GM21529 (cell line): ENCODE results near the gene TLR10.

Experiments used
- ATAC-seq: cut with Tn5 transposase; IDR thresholded peaks from one replicate; pipeline ENCODE4 v1.9.1; 2021; ENCODE audit not compliant: unreplicated experiment

The TLR10 gene

GRCh38 chr4:38734911-38735310 lies 47.9 kb downstream of the TLR10 start:
- no peak for ATAC-seq

GRCh38 chr4:38734446-38734845 lies 48.3 kb downstream of the TLR10 start:
- ATAC-seq = no peak

- ATAC-seq = no peak
These were observed 49.1 kb downstream of the TLR10 start for GRCh38 chr4:38733663-38734062.

- peak; percentile 89 for ATAC-seq
These were observed 51.8 kb downstream of the TLR10 start for GRCh38 chr4:38730830-38731646.

GRCh38 chr4:38730493-38730829 lies 52.3 kb downstream of the TLR10 start:
- ATAC-seq = no peak

- no peak for ATAC-seq
These were observed 54.1 kb downstream of the TLR10 start for GRCh38 chr4:38728631-38729141.

- ATAC-seq = no peak
These were observed 58.3 kb downstream of the TLR10 start for GRCh38 chr4:38724475-38724808.

GRCh38 chr4:38723726-38724474 lies 58.9 kb downstream of the TLR10 start:
- no peak for ATAC-seq

- ATAC-seq = no peak
These were observed 59.7 kb downstream of the TLR10 start for GRCh38 chr4:38723114-38723513.
